CD4-positive, alpha-beta T cell treated with Interleukin-10 for 1 hour (primary cell): ENCODE data around the gene RDH5.
A peak's percentile ranks its signal among the peaks of the same experiment; 100 is the strongest.

Experiments
- DNase-seq: peaks from one replicate; pipeline ENCODE4 v3.0.0-alpha.2; 2020

Gene RDH5

GRCh38 chr12:55696796-55697462, 23.3 kb upstream of the RDH5 start:
- DNase-seq, result no peak

GRCh38 chr12:55697686-55698085, 22.5 kb upstream of the RDH5 start:
- no peak for DNase-seq

GRCh38 chr12:55698241-55698955, 21.8 kb upstream of the RDH5 start:
- DNase-seq, result no peak

GRCh38 chr12:55698965-55699364, 21.2 kb upstream of the RDH5 start:
- DNase-seq, result no peak

- no peak for DNase-seq
These were observed 20.6 kb upstream of the RDH5 start for GRCh38 chr12:55699471-55700055.

GRCh38 chr12:55700255-55701018, 19.8 kb upstream of the RDH5 start:
- DNase-seq, result no peak

GRCh38 chr12:55702861-55703260, 17.3 kb upstream of the RDH5 start:
- DNase-seq, result no peak

- DNase-seq, result no peak
These were observed 16.9 kb upstream of the RDH5 start for GRCh38 chr12:55703288-55703687.

- DNase-seq, result no peak
These were observed 16.1 kb upstream of the RDH5 start for GRCh38 chr12:55703901-55704761.

- no peak for DNase-seq
These were observed 15.1 kb upstream of the RDH5 start for GRCh38 chr12:55704824-55705718.

GRCh38 chr12:55705782-55706402, 14.3 kb upstream of the RDH5 start:
- no peak for DNase-seq

- DNase-seq, result no peak
These were observed 13.5 kb upstream of the RDH5 start for GRCh38 chr12:55706568-55707218.

GRCh38 chr12:55707219-55707671, 12.9 kb upstream of the RDH5 start:
- no peak for DNase-seq

- peak; percentile 65 for DNase-seq
These were observed 12.1 kb upstream of the RDH5 start, which contains the start of gene ITGA7 for GRCh38 chr12:55707841-55708694. Gene ITGA7, minus strand, starts transcription at chr12:55707904. Its CDS starts 222 bp downstream, at chr12:55707682.

GRCh38 chr12:55708695-55709233, 11.4 kb upstream of the RDH5 start:
- no peak for DNase-seq

- no peak for DNase-seq
These were observed 8.2 kb upstream of the RDH5 start for GRCh38 chr12:55711786-55712553.

GRCh38 chr12:55712700-55713415, 7.3 kb upstream of the RDH5 start:
- no peak for DNase-seq
